Thyroid gland (tissue), 4 donors: Measurements from ENCODE around the gene CPOX.

ENCODE experiments used
- CTCF ChIP-seq, 6 experiments: fragments of 200-600 bp in 3 of 6; fragments of 450-650 bp in 3 of 6; sonication (generic) in 3 of 6; IDR thresholded peaks; one replicate each; pipeline ENCODE4 v1.5.1; 2016 to 2019; ENCODE audit warnings: antibody characterized with exemption in 6 of 6, mild to moderate bottlenecking in 2 of 6, inconsistent platforms in 1 of 6, moderate library complexity in 1 of 6
- POLR2A ChIP-seq, 2 donors: fragments of 450-650 bp; IDR thresholded peaks; one replicate each; pipeline ENCODE4 v1.6.1; 2017; ENCODE audit warnings: antibody characterized with exemption in 2 of 2, mild to moderate bottlenecking in 2 of 2, moderate library complexity in 1 of 2

GRCh38 chr3:98550833-98551232 lies 42.6 kb downstream of the CPOX start:
- TF ChIP-seq POLR2A (IDR thresholded peaks at IDR 0.05) (no peak), CTCF (IDR thresholded peaks at IDR 0.05) (no peak)
